HG03460 (cell line): Measurements from ENCODE around the gene LPP.

ENCODE experiments used
- ATAC-seq: cut with Tn5 transposase; IDR thresholded peaks from one replicate; pipeline ENCODE4 v1.9.1; 2021; ENCODE audit not compliant: unreplicated experiment

Gene LPP

GRCh38 chr3:188168648-188169047 lies 14.7 kb downstream of the LPP start:
- no peak for ATAC-seq

- no peak for ATAC-seq
Observed at GRCh38 chr3:188169830-188170455, 16.0 kb downstream of the LPP start.

DNA sequence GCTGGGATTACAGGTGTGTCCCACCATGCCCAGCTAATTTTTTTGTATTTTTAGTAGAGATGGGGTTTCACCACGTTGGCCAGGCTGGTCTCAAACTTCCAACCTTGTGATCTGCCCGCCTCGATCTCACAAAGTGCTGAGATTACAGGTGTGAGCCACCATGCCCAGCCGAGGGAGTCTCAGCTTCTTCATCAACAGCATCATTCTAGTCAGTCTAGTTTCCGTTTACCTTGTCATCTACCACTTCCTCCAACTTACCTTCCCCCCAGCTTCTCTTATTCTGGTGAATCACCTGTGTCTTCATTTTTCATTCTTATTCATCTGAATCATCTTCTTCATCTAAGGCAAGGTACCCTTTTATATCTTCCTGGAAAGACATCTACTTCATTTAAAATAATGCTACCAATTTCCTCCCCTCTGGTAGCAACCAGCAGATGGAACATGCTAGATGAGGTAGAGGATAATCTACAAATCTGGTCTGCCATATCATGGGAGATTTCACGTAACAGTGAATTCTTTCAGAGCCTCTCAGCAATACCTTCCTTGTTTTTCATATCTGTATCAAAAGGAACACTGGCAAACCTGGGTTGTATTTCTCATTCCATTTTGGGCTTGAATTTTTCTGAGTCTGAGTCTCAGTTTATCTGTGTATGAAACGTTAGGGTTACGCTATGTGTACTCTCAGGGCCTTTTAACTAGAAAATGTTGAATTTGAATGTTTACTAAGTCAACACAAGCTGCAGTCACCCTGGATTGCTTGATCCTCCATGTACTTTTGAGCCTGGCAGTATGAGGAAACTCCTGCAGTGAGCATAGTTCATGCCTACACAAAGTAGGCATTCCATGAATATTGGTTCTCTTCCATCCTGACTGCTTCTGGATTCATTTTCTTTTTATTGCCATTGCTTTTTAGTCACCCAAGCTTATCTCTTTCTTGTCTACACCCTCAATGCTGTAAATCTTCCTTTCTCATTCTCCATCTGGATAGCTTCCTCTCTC lies 16.8 kb downstream of the LPP start:
- no peak for ATAC-seq

DNA sequence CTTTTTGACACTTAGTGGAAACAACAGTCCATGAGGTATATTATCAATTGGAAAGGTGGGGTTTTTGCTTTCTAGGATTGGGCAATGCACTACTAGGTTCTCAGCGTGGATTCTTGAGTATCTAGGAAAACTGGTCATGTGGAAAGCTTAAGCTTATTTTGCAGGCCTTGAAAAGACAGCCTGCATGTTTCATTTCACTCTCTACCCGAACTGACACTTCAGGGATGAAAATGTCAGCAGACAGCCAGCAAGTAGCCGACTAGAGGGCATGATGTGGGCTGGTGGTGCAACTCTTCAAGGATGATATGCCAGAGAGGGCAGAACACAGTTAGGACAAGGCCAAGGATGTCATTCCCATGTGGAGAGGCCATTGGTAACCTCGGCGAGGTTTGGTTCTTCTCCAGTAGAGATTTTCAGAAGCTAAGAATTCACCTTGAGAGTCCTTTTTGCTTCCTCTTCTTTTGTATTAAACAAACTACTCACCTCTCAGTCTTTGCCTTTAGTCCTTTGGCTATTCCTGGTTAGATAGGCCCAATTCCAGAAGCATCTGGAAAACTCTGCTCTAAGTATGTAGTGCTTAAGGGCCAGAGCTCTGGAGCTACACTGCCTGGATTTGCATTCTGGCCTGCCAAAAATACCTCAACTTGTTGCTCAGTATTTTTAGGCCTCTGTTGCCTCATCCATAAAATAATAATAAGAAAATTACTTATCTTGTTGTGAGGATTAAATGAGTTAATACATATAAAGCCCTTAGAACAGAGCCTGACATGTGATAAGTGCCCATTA lies 17.9 kb downstream of the LPP start:
- ATAC-seq: no peak

GRCh38 chr3:188174317-188175044 lies 20.5 kb downstream of the LPP start:
- ATAC-seq: no peak

- ATAC-seq: no peak
Observed at GRCh38 chr3:188176476-188176875, 22.5 kb downstream of the LPP start.

GRCh38 chr3:188176884-188177283 lies 22.9 kb downstream of the LPP start:
- ATAC-seq: no peak

GRCh38 chr3:188177721-188178120 lies 23.8 kb downstream of the LPP start:
- no peak for ATAC-seq

GRCh38 chr3:188178293-188178936 lies 24.5 kb downstream of the LPP start:
- no peak for ATAC-seq

DNA sequence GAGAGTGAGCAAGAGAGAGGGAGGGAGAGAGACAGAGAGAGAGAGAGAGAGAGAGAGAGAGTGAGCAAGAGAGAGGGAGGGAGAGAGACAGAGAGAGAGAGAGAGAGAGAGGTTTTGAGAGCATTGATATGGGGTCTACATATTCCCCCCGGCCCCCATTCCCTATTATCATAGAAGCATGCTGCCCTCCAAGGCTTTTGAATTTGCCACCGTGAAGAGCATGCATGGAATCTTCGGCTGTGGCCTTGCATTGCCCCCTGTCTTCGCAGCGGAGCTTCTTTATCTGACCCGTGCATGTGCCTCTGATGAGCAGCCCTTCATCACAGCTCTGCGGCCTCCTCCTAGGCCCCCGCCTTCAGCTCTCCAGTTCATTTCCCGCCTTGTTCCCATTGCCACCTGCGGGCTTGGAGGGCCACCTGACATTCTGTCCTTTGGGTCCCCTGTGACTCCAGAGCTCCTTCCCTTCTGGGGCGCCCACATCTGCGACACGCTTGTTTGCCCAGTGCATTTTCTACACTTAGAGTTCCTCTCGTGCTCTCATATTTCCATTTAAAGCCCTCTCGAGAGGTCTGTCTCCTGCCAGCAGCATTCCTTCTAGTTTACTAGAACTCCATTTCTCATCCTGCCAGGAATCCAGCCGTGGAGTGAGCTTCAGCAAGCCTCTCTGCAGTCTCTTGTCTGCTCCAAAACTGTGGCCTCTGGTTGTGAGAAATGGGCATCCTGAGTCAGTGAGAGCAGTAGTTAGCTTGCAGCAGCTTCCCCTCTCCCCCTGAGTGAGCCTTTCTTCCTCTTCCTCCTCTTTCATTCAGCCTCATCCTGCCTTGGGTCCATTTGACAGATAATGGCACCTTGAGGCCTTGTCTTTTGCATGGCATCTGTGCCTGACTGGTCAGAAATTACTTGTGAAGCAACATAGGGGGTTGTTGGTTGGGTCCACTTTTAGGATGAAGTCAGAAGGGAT lies 25.3 kb downstream of the LPP start:
- ATAC-seq: no peak

DNA sequence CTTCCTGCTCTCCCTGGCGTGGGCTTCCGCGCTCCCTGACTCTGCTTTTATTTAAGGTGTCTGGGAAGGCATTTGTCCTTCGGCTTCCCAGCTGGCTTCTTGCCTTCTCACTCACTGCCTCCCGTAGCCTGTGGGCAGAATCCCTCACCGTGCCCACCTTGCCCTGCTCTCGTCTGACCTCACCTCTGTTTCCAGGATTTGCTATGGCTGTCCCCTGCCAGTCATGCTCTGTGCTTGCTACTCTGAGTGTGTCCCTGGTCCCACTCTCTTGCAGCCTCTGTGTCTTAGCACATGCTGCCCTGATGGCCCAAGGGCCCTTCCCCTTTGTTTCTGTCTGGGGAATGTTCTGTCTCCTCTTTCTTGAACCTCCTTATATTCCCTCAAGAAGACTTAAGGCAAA lies 26.2 kb downstream of the LPP start:
- no peak for ATAC-seq

DNA sequence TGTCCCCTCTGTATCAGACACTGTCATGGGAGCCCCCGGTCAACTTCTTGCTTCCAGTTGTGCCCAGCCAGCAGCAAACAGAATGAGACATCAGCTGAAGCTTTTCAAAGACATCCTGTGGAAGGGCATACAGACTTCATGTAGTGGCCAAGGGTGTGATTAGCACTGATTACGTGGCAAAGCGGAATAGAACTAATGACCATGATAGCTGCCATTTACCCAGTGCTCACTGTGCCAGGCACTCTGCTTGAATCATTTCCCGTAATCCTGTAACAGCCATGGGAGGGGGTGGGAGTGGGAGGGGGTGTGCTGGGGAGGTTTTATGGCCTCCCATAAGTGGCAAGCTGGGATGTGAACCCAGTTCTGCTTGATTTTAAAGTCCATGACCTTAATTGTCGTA lies 29.5 kb downstream of the LPP start:
- no peak for ATAC-seq

- no peak for ATAC-seq
Observed at GRCh38 chr3:188184160-188184559, 30.2 kb downstream of the LPP start.

- no peak for ATAC-seq
Observed at GRCh38 chr3:188184649-188185048, 30.7 kb downstream of the LPP start.

DNA sequence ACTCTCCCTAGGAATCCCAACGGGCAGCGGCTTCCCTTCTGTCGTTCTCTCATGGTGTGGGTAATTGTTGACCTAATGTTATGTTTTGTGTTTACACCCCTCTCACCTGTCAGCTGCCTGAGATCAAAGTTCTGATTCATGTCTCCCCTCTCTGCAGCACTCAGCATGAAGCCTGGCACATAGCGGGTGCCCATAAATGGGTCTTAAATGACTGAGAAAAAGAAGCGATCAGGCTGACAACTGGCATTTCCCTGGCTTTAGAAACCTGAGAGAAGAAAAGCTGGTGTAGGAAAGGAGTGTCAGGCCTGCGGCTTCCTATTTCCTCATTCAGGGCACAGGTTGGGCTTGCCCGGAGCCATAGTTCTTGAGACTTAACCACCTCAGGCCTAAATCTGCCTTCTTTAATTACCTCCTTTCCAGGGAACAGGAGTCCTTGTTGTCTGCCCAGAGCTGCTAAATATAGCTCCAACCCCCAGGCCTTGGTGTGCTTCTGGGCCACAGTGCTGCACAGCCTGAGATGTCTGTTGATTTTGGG lies 31.8 kb downstream of the LPP start:
- no peak for ATAC-seq

- ATAC-seq: no peak
Observed at GRCh38 chr3:188187053-188187452, 33.1 kb downstream of the LPP start.

- no peak for ATAC-seq
Observed at GRCh38 chr3:188188911-188189310, 35.0 kb downstream of the LPP start.

DNA sequence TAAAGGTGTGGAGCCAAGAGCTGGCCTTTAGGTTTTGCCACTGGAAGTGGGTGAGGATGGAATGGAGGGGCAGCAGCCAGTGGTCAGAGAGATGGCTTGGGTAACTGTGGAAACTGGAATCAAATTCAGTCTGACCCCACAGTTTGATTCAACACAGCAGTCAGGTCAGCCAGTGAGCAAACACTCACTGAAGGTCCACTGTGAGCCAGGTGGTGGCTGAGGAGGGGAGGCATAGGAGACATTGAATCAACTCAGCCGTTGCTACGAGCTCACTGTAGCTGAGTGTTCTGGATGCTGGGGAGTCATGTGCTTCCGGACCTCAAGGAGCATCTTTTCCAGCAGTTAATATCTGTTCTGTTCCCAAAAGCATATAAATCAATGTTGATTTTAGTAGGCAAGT lies 37.5 kb downstream of the LPP start:
- no peak for ATAC-seq

DNA sequence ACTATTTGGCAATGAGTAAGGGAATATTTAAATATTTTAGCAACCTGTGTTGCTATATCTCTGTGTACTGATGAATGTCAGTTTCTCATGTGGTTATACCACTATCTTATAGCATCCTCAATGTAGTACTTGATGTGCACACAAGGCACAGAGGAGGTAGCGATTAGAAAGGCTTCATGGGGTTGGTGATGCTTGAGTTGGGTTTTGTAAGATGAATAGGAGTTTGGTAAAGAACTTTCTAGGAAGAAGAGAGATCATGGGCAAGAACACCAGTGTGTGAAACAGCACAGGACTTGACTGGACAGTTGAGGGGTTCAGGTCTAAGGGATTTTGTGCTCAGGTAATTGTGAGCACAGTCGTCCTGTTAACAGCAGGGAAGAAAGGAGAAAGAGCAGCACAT lies 38.1 kb downstream of the LPP start:
- no peak for ATAC-seq
